HEK293 (cell line): ENCODE measurements around the gene AP2M1.
A peak's percentile ranks its signal among the peaks of the same experiment; 100 is the strongest.

Source experiments
- AEBP2 ChIP-seq: fragments of 450-650 bp; formaldehyde crosslinking; IDR thresholded peaks from 2 replicates; pipeline ENCODE4 v1.5.1; 2016; ENCODE audit warnings: missing biosample characterization, missing genetic modification characterization, borderline replicate concordance
- BCL11A ChIP-seq: fragments of 450-650 bp; formaldehyde crosslinking; IDR thresholded peaks from 2 replicates; pipeline ENCODE4 v1.5.1; 2016; ENCODE audit warnings: low read depth, missing biosample characterization, missing genetic modification characterization
- BCL6B ChIP-seq: fragments of 450-650 bp; formaldehyde crosslinking; IDR thresholded peaks from 2 replicates; pipeline ENCODE4 v1.5.1; 2017; ENCODE audit warnings: missing biosample characterization, missing genetic modification characterization
- CTCF ChIP-seq: fragments of 450-650 bp; formaldehyde crosslinking; IDR thresholded peaks from 2 replicates; pipeline ENCODE4 v1.5.1; 2016; ENCODE audit warnings: missing biosample characterization, missing genetic modification characterization
- FEZF1 ChIP-seq: fragments of 450-650 bp; formaldehyde crosslinking; IDR thresholded peaks from 2 replicates; pipeline ENCODE4 v1.5.1; 2016; ENCODE audit warnings: missing biosample characterization, missing genetic modification characterization
- KLF16 ChIP-seq: fragments of 450-650 bp; formaldehyde crosslinking; IDR thresholded peaks from 2 replicates; pipeline ENCODE4 v1.5.1; 2017; ENCODE audit warnings: missing biosample characterization, missing genetic modification characterization
- PBX3 ChIP-seq: sonication (generic); formaldehyde crosslinking; IDR thresholded peaks from 2 replicates; pipeline ENCODE4 v1.8.1; 2022; ENCODE audit warnings: mild to moderate bottlenecking, moderate library complexity, missing genetic modification reagents
- PRDM4 ChIP-seq: fragments of 450-650 bp; formaldehyde crosslinking; IDR thresholded peaks from 2 replicates; pipeline ENCODE4 v1.5.1; 2017; ENCODE audit warnings: missing biosample characterization, missing genetic modification characterization
- TCF7L2 ChIP-seq: IDR thresholded peaks from 2 replicates; pipeline ENCODE4 v1.6.1; 2011; ENCODE audit warnings: low read depth, mild to moderate bottlenecking, inconsistent platforms, low read length, moderate library complexity, borderline replicate concordance
- ZBTB11 ChIP-seq: fragments of 450-650 bp; formaldehyde crosslinking; conservative IDR thresholded peaks from 2 replicates; pipeline ENCODE4 v1.5.1; 2016; ENCODE audit warnings: low read depth, missing biosample characterization, missing genetic modification characterization
- ZBTB48 ChIP-seq: fragments of 450-650 bp; formaldehyde crosslinking; IDR thresholded peaks from 2 replicates; pipeline ENCODE4 v1.5.1; 2016; ENCODE audit warnings: missing biosample characterization, missing genetic modification characterization
- ZBTB49 ChIP-seq: fragments of 450-650 bp; formaldehyde crosslinking; IDR thresholded peaks from 2 replicates; pipeline ENCODE4 v1.5.1; 2016; ENCODE audit warnings: missing biosample characterization, missing genetic modification characterization, low read depth
- ZBTB7A ChIP-seq: fragments of 450-650 bp; formaldehyde crosslinking; IDR thresholded peaks from 2 replicates; pipeline ENCODE4 v1.5.1; 2016; ENCODE audit warnings: low read depth, missing biosample characterization, missing genetic modification characterization
- ZIC2 ChIP-seq: fragments of 450-650 bp; formaldehyde crosslinking; IDR thresholded peaks from 2 replicates; pipeline ENCODE4 v1.5.1; 2016; ENCODE audit warnings: missing biosample characterization, missing genetic modification characterization
- ZNF114 ChIP-seq: fragments of 450-650 bp; formaldehyde crosslinking; IDR thresholded peaks from 2 replicates; pipeline ENCODE4 v1.5.0; 2017; ENCODE audit warnings: missing biosample characterization, missing genetic modification characterization
- ZNF16 ChIP-seq: fragments of 450-650 bp; formaldehyde crosslinking; IDR thresholded peaks from 2 replicates; pipeline ENCODE4 v1.5.1; 2016; ENCODE audit warnings: low read depth, missing biosample characterization, missing genetic modification characterization
- ZNF175 ChIP-seq: fragments of 450-650 bp; formaldehyde crosslinking; IDR thresholded peaks from 2 replicates; pipeline ENCODE4 v1.5.1; 2016; ENCODE audit warnings: missing biosample characterization, missing genetic modification characterization
- ZNF292 ChIP-seq: fragments of 450-650 bp; formaldehyde crosslinking; IDR thresholded peaks from 2 replicates; pipeline ENCODE4 v1.5.1; 2016; ENCODE audit warnings: low read depth, missing biosample characterization, missing genetic modification characterization, borderline replicate concordance
- ZNF423 ChIP-seq: fragments of 450-650 bp; formaldehyde crosslinking; IDR thresholded peaks from 2 replicates; pipeline ENCODE4 v1.5.1; 2016; ENCODE audit warnings: missing biosample characterization, missing genetic modification characterization
- ZNF501 ChIP-seq: fragments of 450-650 bp; formaldehyde crosslinking; IDR thresholded peaks from 2 replicates; pipeline ENCODE4 v1.5.1; 2016; ENCODE audit warnings: missing biosample characterization, missing genetic modification characterization
- ZNF510 ChIP-seq: fragments of 450-650 bp; formaldehyde crosslinking; IDR thresholded peaks from 2 replicates; pipeline ENCODE4 v1.5.1; 2018; ENCODE audit warnings: mild to moderate bottlenecking, missing genetic modification characterization, missing biosample characterization; ENCODE audit not compliant: insufficient replicate concordance
- ZSCAN4 ChIP-seq: fragments of 450-650 bp; formaldehyde crosslinking; IDR thresholded peaks from 2 replicates; pipeline ENCODE4 v1.5.1; 2017; ENCODE audit warnings: missing biosample characterization, missing genetic modification characterization

Gene AP2M1

GRCh38 chr3:184135149-184135910 lies 39.3 kb upstream of the AP2M1 start, which contains the start of gene EIF2B5 (continued):
- TF ChIP-seq BCL6B (tag by site-specific recombination) (no peak), AEBP2 (tag by site-specific recombination) (no peak), ZNF423 (no peak), ZBTB48 (tag by site-specific recombination) (peak; percentile 63), ZNF501 (peak; percentile 82), KLF16 (0 out of 2 replicates have a peak, but pooled peaks have one; percentile 17), ZBTB7A (tag by site-specific recombination) (no peak), ZSCAN4 (tag by site-specific recombination) (peak; percentile 55), ZBTB11 (tag by site-specific recombination) (peak; percentile 82), ZBTB49 (tag by site-specific recombination) (no peak), CTCF (peak; percentile 83), ZNF114 (tag by site-specific recombination) (no peak), ZNF175 (no peak), BCL11A (tag by site-specific recombination) (no peak), FEZF1 (no peak), TCF7L2 (no peak), ZNF16 (tag by site-specific recombination) (no peak), ZNF292 (tag by site-specific recombination) (no peak), PBX3 (CRISPR knock-in tag) (no peak), PRDM4 (no peak), ZIC2 (tag by site-specific recombination) (peak; percentile 25; the same call in 1 of the 2 replicates), ZNF510 (tag by site-specific recombination) (no peak)
